ENCODE measurements around the gene USP24.

- TF ChIP-seq POLR2A (IDR thresholded peaks at IDR 0.05; ENCODE audit: low read length) (no peak), GATA1 (IDR thresholded peaks at IDR 0.05; ENCODE audit: low read depth, low read length) (no peak)
These were observed 18.9 kb upstream of the USP24 start for GRCh38 chr1:55234016-55234415.

Data from erythroblast (primary cell).